HK-2 (cell line): Measurements from ENCODE around the gene SCAPER.
"Not testable (repeated sequence)": the region's sequence is repeated elsewhere in the genome, so short reads cannot be mapped to it uniquely, and the experiment has no call there.

Experiments used
- DNase-seq: peaks from one replicate; pipeline ENCODE4 v3.0.0-alpha.2; 2018; ENCODE audit not compliant: unreplicated experiment

The SCAPER gene

DNA sequence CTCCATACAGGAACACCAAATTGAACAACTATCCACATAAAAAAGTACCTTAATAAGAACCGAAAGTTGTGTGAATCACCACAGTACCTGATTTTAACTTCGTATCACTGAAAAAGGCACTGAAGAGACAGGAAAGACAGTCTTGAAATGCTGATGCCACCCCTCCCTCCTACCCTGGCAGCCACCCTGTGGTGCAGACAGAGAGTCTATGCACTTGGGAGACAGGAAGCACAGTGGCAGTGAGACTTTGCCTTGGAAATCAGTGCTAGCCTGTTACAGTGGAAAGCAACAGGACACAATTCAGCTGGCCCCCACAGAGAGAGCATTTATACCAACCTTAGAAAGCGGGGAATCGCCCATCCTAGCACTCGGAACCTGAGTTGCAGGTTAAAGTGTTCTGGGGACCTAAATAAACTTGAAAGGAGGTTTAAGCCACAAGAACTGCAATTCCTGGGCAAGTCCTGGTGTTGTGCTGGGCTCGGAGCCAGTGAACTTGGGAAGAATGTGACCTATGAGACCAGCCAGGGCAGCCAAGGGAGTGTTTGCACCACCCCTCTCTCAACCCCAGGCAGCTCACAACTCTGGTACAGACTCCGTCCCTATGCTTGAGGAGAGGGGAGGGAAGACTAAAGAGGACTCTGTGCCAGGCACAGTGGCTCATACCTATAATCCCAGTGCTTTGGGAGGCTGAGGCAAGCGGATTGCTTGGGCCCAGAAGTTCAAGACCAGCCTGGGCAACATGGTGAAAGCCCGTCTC is 328.4 kb downstream of the SCAPER start:
- DNase-seq = no peak

DNA sequence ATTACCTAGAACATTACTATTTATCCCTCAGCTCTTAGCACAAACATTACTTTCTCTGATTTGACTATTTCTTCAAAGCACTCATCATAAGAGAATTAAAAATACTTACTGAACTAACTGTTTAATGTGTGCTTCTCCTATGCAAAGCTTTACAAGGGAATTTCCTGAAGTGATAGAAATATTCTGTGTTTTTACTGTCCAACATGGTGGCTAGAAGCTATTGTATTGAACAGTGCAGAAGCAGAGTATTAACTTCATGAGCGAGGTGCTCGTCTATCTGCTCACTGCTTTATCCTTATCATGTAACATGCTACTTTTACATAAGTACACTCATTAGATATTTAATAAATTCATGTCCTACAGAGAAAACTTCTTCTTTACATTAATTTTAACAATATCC is 329.5 kb downstream of the SCAPER start:
- DNase-seq = no peak

DNA sequence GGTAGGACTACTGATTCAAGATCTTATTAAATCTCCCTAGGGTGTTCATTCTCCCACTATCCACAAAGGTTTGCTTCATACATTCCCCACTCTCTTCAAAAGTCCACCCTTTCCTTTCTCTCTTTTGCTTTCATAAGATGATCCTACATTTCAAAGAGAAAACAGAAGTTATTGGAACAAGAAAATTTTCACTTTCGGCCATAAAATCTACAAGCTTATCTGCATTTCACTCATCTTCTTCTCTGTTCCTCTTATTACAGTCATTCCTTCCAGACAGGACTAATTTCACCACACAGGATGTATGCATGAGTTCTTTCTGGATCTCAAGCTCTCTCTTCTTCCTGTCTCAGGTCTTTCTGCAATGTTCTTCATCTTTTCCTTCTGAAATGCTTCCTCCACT is 329.9 kb downstream of the SCAPER start:
- no peak for DNase-seq

DNA sequence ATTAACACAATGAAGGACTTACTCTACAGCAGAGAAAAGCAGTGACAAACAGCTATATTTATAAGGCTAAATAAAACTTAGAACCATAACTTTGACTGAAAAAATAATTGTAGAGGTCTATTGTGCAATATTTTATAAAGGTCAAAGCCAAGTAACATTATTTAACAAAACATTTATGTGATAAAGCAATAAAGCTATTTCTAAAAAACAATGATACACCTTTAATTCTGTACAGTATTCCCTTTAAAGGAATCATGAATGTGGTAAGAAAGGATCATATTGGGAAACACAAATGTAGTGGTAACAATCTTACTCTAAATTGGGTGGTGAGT is 332.2 kb downstream of the SCAPER start:
- no peak for DNase-seq

DNA sequence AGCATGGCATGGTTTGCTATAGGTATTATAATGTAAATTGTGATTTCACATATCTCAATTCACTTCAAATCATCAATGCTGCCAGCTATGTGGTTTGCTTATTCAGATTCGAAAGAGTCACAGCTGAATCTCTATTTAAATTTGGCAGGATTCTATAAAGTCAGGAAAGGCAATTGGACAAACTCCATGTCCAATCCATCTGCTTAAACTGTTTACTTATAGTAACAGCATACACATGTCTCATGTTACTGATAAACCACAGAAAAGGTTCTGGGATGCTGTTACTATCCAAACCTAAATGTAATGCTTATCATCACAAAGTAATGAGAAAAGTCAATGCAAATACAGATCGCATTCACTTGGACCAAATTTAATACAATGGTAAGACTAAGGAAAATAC is 338.9 kb downstream of the SCAPER start:
- no peak for DNase-seq

DNA sequence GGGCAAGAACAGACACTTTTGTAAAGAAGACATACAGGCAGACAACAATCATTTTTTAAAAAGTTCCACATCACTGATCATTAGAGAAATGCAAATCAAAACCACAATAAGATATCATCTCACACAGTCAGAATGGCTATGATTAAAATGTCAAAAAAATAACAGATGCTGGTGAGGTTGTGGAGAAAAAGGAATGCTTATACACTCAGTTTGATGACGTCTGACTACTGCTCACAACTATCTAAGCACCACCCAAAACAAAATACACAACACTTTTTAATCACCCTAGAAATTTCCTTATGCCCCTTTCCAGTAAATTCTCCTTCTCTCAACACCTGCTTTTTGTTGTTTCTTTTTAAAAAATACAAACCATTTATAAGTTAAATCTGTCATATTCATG is 339.8 kb downstream of the SCAPER start:
- no peak for DNase-seq

DNA sequence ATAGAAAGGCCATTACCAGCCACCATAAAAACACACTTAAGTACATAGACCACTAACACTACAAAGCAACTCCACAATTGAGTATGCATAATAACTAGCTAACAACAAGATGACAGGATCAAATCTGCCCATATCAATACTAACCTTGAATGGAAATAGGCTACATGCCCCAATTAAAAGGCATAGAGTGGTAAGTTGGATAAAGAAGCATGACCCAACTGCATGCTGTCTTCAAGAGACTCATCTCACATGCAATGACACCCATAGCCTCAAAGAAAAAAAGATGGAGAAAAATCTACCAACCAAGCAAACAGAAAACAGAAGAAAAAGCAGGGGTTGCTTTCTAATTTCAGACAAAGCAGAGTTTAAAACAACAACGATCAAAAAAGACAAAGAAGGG is 349.9 kb downstream of the SCAPER start:
- DNase-seq = no peak

DNA sequence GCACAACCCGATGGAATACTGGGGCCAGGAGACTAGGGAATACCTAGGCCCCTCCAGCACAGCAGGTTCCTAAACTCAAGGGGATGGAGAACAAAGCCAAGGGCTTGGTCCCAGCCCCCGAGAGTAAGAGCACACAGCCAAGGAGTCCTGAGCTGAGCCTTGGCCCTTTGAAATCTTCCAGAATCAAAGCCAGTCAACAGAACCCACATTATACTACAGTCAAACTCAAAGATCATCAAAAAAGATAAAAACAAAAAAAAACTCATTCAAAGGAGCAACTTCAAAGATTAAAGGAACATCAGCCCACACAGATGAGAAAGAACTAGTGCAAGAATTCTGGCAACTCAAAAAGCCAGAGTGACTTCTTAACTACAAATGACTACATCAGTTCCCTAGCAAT is 351.6 kb downstream of the SCAPER start:
- DNase-seq = no peak

DNA sequence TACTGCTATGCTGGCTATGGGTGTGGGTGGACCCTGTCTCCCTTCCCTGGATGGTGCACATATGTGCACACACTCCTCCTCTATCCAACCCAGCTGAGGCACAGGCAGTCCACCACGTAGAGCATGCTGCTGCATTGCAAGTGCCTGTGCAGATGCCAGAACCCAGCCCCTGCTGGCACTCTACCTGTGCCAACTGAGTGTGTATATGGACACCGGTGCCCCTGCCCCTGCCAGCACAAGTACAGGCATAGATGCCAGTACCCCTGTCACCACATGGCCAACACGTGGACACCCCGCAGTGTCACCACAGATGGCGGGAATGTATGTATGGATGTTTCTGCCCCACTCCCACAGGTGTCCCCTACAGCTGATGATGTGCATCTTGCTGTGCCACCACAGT is 352.0 kb downstream of the SCAPER start:
- no peak for DNase-seq

DNA sequence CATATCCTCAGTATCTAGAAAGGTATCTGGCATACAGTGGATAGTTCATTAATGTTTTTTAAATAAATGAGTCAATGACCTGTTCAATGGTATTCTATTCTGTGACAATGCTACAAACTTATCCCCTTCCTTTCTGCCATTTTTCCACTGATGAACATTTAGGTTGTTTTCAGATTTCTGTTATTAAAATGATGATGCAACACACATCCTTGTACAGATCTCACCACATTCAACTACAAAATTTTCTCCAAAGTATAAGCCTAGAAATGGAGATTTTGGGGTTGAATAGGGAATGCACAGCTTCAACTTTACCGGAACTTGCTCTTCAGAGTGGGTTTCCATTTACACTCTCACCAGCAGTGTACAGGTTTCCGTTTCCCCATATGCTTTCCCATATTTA is 358.3 kb downstream of the SCAPER start:
- DNase-seq = no peak

DNA sequence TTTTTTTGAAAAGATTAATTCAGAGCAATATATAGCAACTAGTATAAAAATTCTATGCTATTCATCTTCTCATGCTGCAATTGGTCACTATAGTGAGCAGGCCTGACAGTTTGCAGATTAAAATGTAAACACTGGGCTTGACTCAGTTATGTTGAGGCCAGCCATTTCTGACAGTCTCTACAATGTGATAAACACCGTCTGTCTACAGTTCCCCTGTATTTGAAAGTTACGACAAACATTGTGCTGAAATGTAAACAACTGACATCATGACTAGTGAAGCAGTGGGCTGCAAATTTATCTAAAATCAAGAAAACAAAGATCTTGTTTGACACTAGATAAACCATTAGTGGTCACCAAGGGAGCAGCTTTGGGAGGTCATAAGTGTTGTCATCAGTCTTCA is 371.1 kb downstream of the SCAPER start:
- no peak for DNase-seq

DNA sequence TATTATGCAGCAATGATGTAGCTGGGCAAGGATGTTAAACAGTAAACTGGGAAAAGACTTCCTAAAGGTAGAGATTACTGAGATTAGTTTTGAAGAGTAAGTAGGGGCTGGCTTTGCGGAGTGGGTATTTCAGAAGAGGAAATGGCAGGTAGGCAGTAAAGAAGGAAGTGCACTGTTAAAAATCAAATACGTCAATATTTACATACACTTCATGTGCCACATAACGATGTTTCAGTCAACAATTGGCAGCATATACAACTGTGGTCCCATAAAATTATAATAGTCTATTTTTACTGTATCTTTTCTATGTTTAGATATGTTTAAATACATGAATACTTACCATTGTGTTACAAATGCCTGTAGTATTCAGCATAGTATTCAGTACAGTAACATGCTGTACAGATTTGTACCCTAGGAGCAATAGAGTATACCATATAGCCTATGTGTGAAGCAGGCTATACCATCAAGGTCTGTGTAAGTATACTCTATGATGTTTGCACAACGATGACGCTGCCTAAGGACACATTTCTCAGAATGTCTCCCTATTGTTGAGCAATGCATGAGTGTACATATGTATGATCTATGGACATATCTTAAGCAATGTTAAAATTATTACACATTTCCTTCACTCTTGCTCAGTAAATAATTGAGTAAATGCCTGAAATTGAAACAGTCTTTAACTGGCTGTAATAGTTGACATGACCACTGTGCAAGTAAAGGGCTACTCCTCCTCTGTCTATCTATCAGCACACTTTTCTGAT is 371.9 kb downstream of the SCAPER start:
- DNase-seq = no peak

DNA sequence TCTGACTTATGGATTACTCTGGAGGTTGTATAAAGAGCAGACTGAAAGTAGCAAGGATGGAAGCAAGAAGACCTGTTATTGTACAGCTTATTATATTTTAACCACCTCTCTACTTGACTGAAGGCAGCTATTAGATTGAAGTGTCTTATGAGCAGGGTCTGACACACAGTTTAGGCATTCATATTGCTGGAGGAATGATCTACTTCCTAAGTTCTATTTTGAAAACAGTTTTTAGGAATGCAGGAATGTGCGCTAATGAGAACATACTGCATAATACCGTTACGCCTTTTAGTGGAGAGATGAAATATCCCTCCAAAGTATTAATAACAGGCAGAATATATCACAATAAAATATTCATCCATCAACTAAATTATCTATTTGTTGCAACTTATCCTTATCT is 375.2 kb downstream of the SCAPER start:
- no peak for DNase-seq

DNA sequence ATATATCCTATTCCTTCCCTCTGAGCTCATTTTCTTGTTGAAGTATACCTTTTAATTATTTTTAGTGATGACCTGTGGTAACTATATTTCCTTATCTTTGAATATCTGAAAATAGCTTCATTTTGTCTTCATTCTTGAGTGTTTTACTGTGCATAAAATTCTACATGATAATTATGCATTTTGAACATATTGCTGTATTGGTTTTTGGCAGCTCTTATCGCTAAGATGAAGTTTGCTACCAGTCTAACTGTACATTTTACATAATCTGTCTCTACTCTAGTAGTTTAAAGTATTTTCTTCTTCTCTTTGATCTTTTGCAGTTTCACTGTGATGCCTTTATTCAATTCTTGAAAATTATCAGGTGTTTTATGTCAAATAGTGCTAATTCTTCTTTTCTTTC is 379.0 kb downstream of the SCAPER start:
- no peak for DNase-seq

DNA sequence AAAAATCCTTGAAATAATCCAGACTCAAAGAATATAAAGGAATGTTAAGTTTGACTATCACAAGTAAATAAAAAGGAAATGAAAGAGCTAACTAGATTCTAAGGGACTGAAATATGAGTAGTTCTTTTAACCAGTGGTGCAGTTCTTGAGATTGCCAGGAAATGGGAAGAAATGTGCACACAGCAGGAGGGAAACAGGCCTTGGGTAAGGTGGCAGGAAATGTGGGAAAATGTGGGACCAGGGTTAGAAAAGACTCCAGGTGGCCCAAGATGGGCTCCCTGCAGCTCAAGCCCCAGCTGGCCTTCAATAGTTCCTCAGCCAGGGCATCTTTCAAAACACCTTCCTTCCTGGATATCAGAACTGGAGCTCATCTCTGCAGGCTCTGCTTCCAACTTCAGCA is 387.2 kb downstream of the SCAPER start:
- DNase-seq = no peak

DNA sequence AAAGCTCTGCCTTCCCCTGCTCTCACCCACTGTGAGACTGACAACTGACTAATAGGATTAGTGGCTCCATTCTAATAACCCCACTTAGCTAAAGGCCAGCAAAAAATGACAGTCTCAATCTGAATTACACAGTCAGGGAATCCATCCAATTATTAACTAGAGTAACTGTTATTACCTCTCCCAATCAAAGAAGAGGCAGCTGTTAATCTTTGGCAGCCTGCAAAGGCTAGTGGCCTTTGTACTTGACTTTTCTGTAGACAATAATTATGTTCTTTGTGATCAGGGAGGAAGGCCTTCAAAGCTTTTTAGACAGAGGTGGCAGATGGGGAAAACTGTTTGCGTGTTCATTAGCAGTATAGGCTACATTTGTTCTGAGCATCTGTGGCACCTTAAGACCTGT is 390.9 kb downstream of the SCAPER start:
- no peak for DNase-seq

DNA sequence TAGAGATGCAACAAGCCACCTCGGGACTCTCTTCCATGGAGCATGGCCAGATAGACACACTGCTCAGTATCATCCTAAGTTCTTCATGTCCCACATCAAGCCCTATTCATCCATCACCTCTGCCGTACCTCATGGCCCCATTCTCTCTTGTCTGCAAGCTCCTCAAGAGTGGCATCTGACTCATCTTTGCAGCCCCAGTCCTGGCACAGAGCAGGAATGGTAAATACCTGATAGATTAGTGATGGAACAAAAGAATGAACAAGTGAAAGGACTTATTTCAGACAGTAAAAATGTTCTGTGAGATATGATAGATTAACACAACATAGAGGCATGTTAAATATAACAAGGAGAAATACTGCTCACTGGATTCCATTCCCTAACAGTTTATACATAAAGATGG is 392.2 kb downstream of the SCAPER start:
- DNase-seq = peak; percentile 2

DNA sequence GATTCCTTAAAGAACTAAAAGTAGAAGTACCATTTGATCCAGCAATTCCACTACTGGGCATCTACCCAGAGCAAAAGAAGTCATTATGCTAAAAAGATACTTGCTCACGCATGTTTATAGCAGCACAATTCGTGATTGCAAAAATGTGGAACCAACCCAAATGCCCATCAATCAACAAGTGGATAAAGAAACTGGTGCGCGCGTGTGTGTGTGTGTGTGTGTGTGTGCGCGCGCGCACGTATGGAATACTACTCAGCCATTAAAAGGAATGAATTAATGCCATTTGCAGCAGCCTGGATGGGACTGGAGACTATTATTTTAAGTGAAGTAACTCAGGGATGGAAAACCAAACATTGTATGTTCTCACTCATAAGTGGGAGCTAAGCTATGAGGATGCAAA is 394.5 kb downstream of the SCAPER start:
- DNase-seq = not testable (repeated sequence)

DNA sequence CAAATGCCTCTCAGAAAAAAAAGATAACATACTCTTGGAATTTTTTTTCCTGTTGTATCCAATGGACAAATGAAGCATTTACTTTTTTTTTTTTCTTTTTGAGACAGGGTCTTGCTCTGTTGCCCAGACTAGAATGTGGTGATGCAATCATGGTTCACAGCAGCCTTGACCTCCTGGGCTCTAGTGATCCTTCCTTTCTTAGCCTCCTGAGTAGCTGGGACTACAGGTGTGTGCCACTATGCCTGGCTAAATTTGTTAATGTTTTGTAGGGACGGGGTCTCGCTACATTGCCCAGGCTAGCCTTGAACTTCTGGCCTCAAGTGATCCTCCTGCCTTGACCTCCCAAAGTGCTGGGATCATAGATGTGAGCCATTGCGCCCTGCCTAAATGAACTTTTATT is 401.3 kb downstream of the SCAPER start:
- no peak for DNase-seq

DNA sequence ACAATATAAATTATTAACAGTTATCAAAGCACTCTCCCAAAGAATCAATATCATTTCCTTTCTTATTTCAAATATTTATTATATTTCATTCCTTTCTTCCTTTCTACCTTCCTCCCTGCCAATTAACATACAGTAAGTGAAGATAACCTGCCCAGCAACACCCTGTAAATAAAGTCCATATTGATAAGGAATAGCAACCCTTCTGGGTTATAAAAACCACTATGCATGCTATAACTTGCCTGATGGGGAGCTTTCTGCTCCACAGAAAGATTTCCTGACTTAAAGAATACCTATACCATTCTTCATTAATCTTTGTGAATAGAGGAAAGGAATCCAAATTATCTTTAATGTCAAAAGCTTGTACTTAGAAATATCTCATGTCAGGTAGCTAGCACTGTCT is 402.0 kb downstream of the SCAPER start:
- DNase-seq = no peak

DNA sequence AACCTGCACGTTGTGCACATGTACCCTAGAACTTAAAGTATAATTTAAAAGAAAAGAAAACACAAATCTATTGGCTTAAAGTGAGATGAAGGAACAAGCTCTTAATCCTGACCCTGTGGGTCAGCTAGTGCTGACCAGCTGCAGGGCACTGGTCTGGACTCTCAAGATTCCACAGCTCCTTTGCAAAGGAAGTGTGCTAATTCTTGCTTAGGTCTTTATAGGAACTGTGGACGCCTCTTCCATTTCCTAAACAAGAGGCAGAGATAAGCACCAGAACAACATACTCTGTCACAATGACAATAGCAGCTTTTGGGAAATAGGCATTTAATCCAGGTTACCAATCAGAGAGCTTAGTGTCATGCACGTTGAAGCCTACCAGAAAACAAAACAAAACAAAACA is 402.5 kb downstream of the SCAPER start:
- no peak for DNase-seq

DNA sequence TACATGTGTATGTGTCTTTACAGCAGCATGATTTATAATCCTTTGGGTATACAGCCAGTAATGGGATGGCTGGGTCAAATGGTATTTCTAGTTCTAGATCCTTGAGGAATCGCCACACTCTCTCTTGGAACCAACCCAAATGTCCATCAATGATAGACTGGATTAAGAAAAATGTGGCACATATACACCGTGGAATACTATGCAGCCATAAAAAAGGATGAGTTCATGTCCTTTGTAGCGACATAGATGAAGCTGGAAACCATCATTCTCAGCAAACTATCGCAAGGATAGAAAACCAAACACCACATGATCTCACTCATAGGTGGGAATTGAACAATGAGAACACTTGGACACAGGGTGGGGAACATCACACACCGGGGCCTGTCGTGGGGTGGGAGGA is 403.0 kb downstream of the SCAPER start:
- DNase-seq = not testable (repeated sequence)

DNA sequence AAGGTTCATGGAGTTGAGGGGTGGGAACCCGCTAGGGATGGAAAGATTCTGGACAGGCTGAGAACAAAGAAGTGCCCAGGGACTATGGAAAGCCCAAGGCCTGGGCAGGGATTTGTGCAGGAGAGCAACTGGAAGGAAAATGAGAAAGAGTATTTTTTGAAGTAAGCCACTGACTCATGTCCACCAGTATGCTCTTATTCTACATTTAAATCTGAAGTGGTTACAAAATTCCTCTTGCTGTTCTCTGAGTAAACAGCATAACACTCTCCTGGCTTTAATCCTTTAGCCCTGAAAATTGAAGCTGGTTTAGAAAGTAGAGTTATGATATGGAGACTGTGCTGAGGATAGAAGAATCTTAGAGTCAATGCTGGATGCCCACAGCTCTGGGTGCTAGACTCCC is 403.4 kb downstream of the SCAPER start:
- DNase-seq = no peak

DNA sequence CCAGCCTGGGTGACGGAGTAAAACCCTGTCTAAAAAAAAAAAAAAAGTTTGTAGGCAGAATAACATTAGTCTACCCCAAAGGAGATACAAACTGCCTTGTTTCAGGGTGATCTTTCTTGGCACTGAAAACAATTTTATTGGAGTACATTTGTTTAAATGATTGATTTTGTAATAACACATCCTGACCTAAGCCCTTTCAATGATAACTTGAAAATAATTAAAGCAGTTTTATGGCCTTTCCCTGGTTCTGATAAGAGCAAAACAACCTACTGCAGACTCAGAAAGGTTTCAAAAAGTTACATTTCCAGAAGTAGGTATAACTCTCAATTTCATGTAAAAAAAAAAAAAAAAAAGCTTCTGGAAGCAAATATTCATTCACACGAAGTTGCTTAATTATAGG is 404.1 kb downstream of the SCAPER start:
- no peak for DNase-seq
